GM19463 (cell line): ENCODE results near the gene AMOTL1.

Source experiments
- ATAC-seq: cut with Tn5 transposase; IDR thresholded peaks from one replicate; pipeline ENCODE4 v1.9.1; 2021; ENCODE audit warnings: mild to moderate bottlenecking, moderate library complexity; ENCODE audit not compliant: unreplicated experiment

Gene AMOTL1

DNA sequence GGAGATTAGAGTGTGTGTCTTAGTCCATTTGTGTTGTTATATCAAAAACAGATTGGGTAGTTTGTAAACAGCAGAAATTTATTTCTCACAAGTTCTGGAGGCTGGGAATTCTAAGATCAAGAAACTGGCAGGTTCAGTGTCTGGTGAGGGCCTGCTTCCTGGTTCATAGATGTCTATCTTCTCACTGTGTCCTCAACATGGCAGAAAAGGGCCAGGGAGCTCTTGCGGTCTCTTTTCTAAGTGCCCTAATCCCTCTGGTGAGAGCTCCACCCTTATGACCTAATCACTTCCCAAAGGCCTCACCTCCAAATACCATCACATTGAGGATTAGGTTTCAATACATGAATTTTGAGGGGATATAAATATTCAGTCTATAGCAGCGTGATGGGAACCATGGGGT lies 25.5 kb upstream of the AMOTL1 start:
- no peak for ATAC-seq

DNA sequence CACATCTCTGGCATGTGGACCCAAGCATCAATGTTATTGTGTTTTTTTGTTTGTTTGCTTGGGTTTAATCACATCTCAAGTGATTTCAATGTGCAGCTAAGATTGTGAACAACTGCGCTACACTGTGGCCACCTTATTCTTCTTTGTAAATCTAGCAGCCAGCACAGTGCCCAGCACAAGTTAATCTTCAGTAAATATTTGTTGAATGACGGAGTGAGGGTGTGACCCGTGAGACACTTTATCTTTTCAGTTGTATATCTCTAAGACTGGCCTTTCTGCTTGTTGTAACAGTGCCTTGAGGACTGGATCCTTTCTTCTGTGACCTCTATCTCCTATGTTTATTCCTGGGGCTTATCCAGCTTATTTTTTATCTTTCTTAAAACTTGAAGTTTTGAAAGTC lies 21.4 kb upstream of the AMOTL1 start:
- no peak for ATAC-seq

- no peak for ATAC-seq
Measured at GRCh38 chr11:94747146-94747545, 21.0 kb upstream of the AMOTL1 start.

- ATAC-seq, result no peak
Measured at GRCh38 chr11:94747601-94748041, 20.5 kb upstream of the AMOTL1 start.

GRCh38 chr11:94749369-94749768 lies 18.8 kb upstream of the AMOTL1 start:
- ATAC-seq, result no peak

GRCh38 chr11:94750319-94751217 lies 17.6 kb upstream of the AMOTL1 start:
- ATAC-seq, result no peak

- ATAC-seq, result no peak
Measured at GRCh38 chr11:94751218-94751609, 16.9 kb upstream of the AMOTL1 start.

DNA sequence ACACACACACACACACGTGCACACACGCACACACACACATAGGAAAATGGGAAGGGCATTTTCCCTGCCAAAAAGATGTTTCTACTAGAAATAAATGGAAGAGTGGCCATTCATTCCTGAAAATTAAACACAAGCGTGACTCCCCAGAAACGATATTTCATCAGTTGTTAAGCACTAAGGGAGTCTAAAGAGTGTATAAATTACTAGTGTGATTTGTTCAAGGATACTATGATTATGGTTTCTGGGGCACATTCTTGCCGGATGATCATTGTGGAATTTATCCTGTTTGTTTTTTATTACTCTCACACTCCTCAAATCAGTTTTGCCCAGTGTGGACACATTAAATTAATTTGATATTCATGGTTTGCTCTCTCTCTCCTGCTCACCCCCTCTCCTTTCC lies 16.4 kb upstream of the AMOTL1 start:
- no peak for ATAC-seq

DNA sequence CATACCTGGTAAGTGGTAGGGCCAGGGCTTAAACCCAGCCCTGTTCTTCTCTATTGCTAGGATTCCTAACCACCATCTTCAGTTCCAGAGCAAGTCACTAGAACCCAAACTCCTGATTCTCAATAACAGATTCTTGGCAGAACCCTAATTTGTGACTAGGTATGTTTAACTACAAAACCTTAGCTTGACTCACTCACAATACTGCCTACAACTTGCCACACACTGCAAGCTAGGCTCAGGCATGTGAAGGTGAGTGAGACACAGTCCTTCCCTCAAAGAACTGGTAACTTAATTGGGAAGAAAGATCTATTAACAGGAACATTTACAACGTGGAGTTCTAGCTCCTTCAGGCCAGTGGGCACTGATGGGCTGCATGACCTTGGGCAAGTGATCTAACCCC lies 14.5 kb upstream of the AMOTL1 start:
- no peak for ATAC-seq

GRCh38 chr11:94754335-94754734 lies 13.8 kb upstream of the AMOTL1 start:
- no peak for ATAC-seq

DNA sequence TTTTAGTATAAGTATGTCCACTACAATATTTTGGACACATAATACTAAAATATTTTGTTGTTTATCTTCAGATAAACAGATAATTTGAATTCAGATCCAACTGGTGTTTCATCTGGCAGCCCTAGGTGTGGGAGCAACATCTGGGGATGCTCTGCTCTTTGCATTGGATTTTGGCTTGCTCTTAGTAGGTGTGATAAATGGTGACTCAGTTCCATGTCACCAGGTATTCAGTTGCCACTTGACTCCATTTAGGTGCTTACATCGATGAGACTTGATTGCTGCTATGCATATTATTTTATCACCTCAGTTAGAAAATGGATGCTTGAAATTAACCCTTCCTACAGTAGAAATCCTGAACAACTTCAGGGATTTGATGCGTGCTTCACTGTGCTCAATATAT lies 13.3 kb upstream of the AMOTL1 start:
- no peak for ATAC-seq

DNA sequence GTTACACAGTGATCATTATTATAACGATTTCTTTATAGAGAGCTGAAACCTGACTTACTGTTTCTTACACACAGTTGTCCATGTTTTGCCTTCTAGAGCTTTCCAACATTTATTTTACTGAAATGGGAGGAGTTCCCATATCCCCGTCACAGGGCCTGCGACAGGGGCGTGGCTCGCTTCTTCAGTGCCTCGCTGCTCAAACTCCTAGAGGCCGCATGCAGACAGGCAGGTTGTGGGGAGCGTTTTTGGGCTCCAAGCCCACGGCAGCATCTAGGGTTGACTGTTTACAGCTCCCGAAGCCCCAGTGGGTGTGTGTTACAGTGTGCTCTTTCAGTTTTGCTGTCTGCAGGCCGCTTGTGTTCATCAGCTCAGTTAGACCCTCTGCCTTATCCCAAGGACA lies 12.7 kb upstream of the AMOTL1 start:
- ATAC-seq, result no peak

GRCh38 chr11:94757037-94757735 lies 11.0 kb upstream of the AMOTL1 start:
- peak; percentile 71 for ATAC-seq

GRCh38 chr11:94758666-94759065 lies 9.5 kb upstream of the AMOTL1 start:
- ATAC-seq, result no peak

DNA sequence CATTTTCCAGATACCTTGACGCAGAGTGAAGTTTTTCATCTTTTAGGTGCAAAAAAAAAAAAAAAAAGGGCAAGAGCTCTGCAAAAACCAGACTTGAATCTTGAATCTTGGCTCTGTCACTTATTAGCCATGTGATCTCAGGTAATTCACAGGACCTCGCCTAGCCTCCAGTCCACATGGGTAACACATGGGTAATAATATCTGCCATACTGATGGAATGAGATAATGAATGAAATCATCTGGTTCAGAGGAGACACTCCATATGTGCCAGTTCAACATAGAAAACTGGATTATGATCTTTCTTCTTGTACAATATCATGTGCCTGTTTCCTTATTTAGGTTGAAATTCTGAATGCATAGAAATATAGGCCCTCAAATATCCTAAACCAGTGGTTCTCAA lies 8.6 kb upstream of the AMOTL1 start:
- no peak for ATAC-seq

GRCh38 chr11:94760296-94760695 lies 7.9 kb upstream of the AMOTL1 start:
- ATAC-seq, result no peak

DNA sequence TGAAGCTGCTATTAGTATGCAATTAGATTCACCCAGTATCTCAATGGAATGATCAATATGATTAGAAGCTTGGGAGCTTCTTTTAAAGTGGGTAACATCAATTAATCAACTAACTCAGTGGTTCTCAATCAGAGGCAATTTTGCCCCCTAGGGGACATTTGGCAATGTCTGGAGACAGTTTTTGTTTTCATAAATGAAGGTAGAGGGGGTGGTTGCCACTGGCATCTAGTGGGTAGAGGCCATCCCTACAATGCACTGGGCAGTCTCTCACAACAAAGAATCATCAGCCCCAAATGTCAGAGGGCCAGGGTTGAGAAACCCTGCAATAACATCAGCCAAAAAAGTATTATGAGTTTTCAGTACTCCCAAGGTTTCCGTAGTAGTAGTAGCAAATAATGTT lies 5.9 kb upstream of the AMOTL1 start:
- no peak for ATAC-seq

GRCh38 chr11:94762995-94763394 lies 5.2 kb upstream of the AMOTL1 start:
- ATAC-seq, result no peak

DNA sequence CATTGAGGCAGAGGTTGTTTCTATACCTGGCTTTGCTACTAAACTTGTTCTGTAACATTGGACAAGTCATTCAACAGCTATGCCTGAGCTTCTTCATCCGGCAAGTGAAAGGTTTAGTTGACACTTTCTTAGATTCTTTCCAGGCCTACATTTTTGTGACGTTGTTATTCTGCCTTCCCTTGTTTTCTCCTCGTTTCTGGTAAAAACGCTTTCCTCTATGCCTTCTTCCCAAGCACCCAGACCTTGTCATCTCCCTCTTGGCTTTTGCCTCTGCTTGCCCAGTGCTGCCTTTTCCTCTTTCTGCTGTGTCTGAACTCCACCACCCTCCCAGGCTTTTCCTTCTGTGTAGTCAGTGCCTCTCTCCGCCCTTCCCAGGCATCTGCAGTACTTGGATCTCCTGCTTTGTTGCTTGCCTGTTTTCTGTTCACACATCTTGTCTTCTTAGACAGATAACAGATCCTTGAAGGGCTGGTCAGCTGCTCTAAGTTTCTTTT lies 1.4 kb upstream of the AMOTL1 start:
- no peak for ATAC-seq

GRCh38 chr11:94767291-94767690 lies 865 bp upstream of the AMOTL1 start:
- no peak for ATAC-seq

- ATAC-seq, result peak; percentile 36
Measured at GRCh38 chr11:94768602-94769541, 716 bp downstream of the AMOTL1 start.
